HEK293 (cell line): ENCODE data around the gene CCR5AS.

Experiments used
- CTCF ChIA-PET: fragments of 350-600 bp; formaldehyde crosslinking; extraction: SDS; loops from one replicate; lab custom pipeline; 2021; ENCODE audit warnings: antibody characterized with exemption; lab: Yijun Ruan, JAX
- POLR2A ChIA-PET: fragments of 300-600 bp; formaldehyde crosslinking; extraction: SDS; loops from one replicate; lab custom pipeline; 2020; ENCODE audit warnings: antibody characterized with exemption, inconsistent platforms; lab: Yijun Ruan, JAX
- H3K27ac ChIP-seq: fragments of 200-500 bp; sonication (Bioruptor generic); 2 replicates; pipeline ENCODE4 v1.5.1; 2014; ENCODE audit warnings: low read depth, low read length, control low read depth, inconsistent platforms; ENCODE audit errors: extremely low read depth
- H3K36me3 ChIP-seq, 2 experiments: fragments of 200-500 bp in 1 of 2; sonication (Bioruptor generic) in 1 of 2; 1 replicate in 1 of 2; 2 replicates in 1 of 2; pipeline ENCODE4 v1.5.1; 2014 to 2017; ENCODE audit warnings: inconsistent platforms in 2 of 2, low read length in 2 of 2; ENCODE audit not compliant: control insufficient read depth in 2 of 2, insufficient read depth in 1 of 2
- H3K4me1 ChIP-seq: fragments of 200-500 bp; sonication (Bioruptor generic); 2 replicates; pipeline ENCODE4 v1.5.1; 2014; ENCODE audit warnings: mild to moderate bottlenecking, low read length, inconsistent platforms; ENCODE audit not compliant: control insufficient read depth, insufficient read depth
- H3K4me3 ChIP-seq: 2 replicates; pipeline ENCODE4 v1.5.1; 2011; ENCODE audit warnings: low read depth, mild to moderate bottlenecking, control low read depth, low read length, moderate library complexity
- H3K9me3 ChIP-seq: fragments of 200-500 bp; sonication (Bioruptor generic); 2 replicates; pipeline ENCODE4 v1.5.1; 2014; ENCODE audit warnings: low read depth, low read length, inconsistent platforms; ENCODE audit not compliant: control insufficient read depth, insufficient read depth
- BCL11A ChIP-seq: fragments of 450-650 bp; formaldehyde crosslinking; IDR thresholded peaks from 2 replicates; pipeline ENCODE4 v1.5.1; 2016; ENCODE audit warnings: low read depth, missing biosample characterization, missing genetic modification characterization
- GLI2 ChIP-seq: fragments of 450-650 bp; formaldehyde crosslinking; IDR thresholded peaks from 2 replicates; pipeline ENCODE4; 2017; ENCODE audit warnings: missing biosample characterization, missing genetic modification characterization, low read depth, borderline replicate concordance
- HOXA7 ChIP-seq: sonication (generic); formaldehyde crosslinking; IDR thresholded peaks from 2 replicates; pipeline ENCODE4 v1.8.1; 2022; ENCODE audit warnings: missing genetic modification reagents, borderline replicate concordance
- OVOL3 ChIP-seq: fragments of 450-650 bp; formaldehyde crosslinking; IDR thresholded peaks from 2 replicates; pipeline ENCODE4 v1.5.1; 2016; ENCODE audit warnings: missing biosample characterization, missing genetic modification characterization
- PRDM6 ChIP-seq: fragments of 450-650 bp; formaldehyde crosslinking; IDR thresholded peaks from 2 replicates; pipeline ENCODE4 v1.5.1; 2017; ENCODE audit warnings: missing biosample characterization, missing genetic modification characterization
- REST ChIP-seq: fragments of 450-650 bp; formaldehyde crosslinking; IDR thresholded peaks from 2 replicates; pipeline ENCODE4 v1.5.1; 2016; ENCODE audit warnings: missing biosample characterization, missing genetic modification characterization
- ZBTB20 ChIP-seq: fragments of 450-650 bp; formaldehyde crosslinking; IDR thresholded peaks from 2 replicates; pipeline ENCODE4 v1.5.1; 2016; ENCODE audit warnings: missing biosample characterization, missing genetic modification characterization
- ZBTB26 ChIP-seq: fragments of 450-650 bp; formaldehyde crosslinking; optimal IDR thresholded peaks from 2 replicates; pipeline ENCODE3; 2016; ENCODE audit warnings: missing biosample characterization, mild to moderate bottlenecking, missing genetic modification characterization
- ZEB2 ChIP-seq: fragments of 450-650 bp; formaldehyde crosslinking; IDR thresholded peaks from 2 replicates; pipeline ENCODE4 v1.5.1; 2016; ENCODE audit warnings: missing biosample characterization, missing genetic modification characterization
- ZNF146 ChIP-seq: fragments of 450-650 bp; formaldehyde crosslinking; IDR thresholded peaks from 2 replicates; pipeline ENCODE4 v1.5.1; 2016; ENCODE audit warnings: missing biosample characterization, missing genetic modification characterization
- ZNF155 ChIP-seq: fragments of 450-650 bp; formaldehyde crosslinking; IDR thresholded peaks from 2 replicates; pipeline ENCODE4 v1.5.1; 2016; ENCODE audit warnings: missing biosample characterization, missing genetic modification characterization
- ZNF19 ChIP-seq: fragments of 450-650 bp; formaldehyde crosslinking; IDR thresholded peaks from 2 replicates; pipeline ENCODE4; 2016; ENCODE audit warnings: missing biosample characterization, missing genetic modification characterization, low read depth
- ZNF239 ChIP-seq: fragments of 450-650 bp; formaldehyde crosslinking; IDR thresholded peaks from 2 replicates; pipeline ENCODE4 v1.5.1; 2016; ENCODE audit warnings: missing biosample characterization, missing genetic modification characterization
- ZNF335 ChIP-seq: fragments of 450-650 bp; formaldehyde crosslinking; conservative IDR thresholded peaks from 2 replicates; pipeline ENCODE4 v1.5.1; 2016; ENCODE audit warnings: missing biosample characterization, missing genetic modification characterization
- ZNF341 ChIP-seq: fragments of 450-650 bp; formaldehyde crosslinking; IDR thresholded peaks from 2 replicates; pipeline ENCODE4; 2016; ENCODE audit warnings: low read depth, missing biosample characterization, missing genetic modification characterization
- ZNF433 ChIP-seq: fragments of 450-650 bp; formaldehyde crosslinking; IDR thresholded peaks from 2 replicates; pipeline ENCODE4 v1.5.1; 2016; ENCODE audit warnings: missing biosample characterization, missing genetic modification characterization, low read depth
- ZNF544 ChIP-seq: fragments of 450-650 bp; formaldehyde crosslinking; IDR thresholded peaks from 2 replicates; pipeline ENCODE4 v1.5.0; 2017; ENCODE audit warnings: missing biosample characterization, missing genetic modification characterization
- ZNF639 ChIP-seq: fragments of 450-650 bp; formaldehyde crosslinking; IDR thresholded peaks from 2 replicates; pipeline ENCODE4 v1.5.1; 2016; ENCODE audit warnings: missing biosample characterization, missing genetic modification characterization
- ZNF830 ChIP-seq: fragments of 450-650 bp; IDR thresholded peaks from 2 replicates; pipeline ENCODE4 v1.5.0; 2018; ENCODE audit warnings: missing biosample characterization, missing genetic modification characterization, low read depth, mild to moderate bottlenecking, moderate library complexity
- ZSCAN5A ChIP-seq: fragments of 450-650 bp; formaldehyde crosslinking; IDR thresholded peaks from 2 replicates; pipeline ENCODE4 v1.5.1; 2016; ENCODE audit warnings: missing biosample characterization, missing genetic modification characterization

Gene CCR5AS

GRCh38 chr3:46400846-46401245, 6.0 kb downstream of the CCR5AS start (continued):
- no peak for TF ChIP-seq BCL11A (tag by site-specific recombination)
- TF ChIP-seq ZBTB26 (tag by site-specific recombination) = no peak
- TF ChIP-seq REST (tag by site-specific recombination) = no peak
- TF ChIP-seq OVOL3 (tag by site-specific recombination) = no peak
- TF ChIP-seq ZNF639 (tag by site-specific recombination) = no peak

GRCh38 chr3:46400000-46400734, 6.7 kb downstream of the CCR5AS start:
- Histone ChIP-seq H3K27ac (no peak overlapping the region), H3K4me3 (no peak overlapping the region), H3K4me1 (no peaks in the 10 kb centered on the region), H3K36me3 (no peaks in the 10 kb centered on the region), H3K9me3 (no peaks in the 10 kb centered on the region)
- TF ChIP-seq ZNF19 (tag by site-specific recombination) (no peak), ZNF433 (tag by site-specific recombination) (no peak), ZNF155 (tag by site-specific recombination) (no peak), ZEB2 (tag by site-specific recombination) (no peak), ZNF341 (no peak), ZNF830 (tag by site-specific recombination) (no peak), ZNF239 (tag by site-specific recombination) (no peak), ZNF544 (tag by site-specific recombination) (no peak), GLI2 (no peak)
- POLR2A ChIA-PET = no interaction called here
- CTCF ChIA-PET = interaction anchor here (1.1 kb wide), 1 partner anchor 22 kb away, joined by 3 read pairs; no protein-coding TSS in a partner anchor

- Histone ChIP-seq H3K9me3 (no peaks in the 10 kb centered on the region), H3K36me3 (no peaks in the 10 kb centered on the region), H3K4me3 (no peak overlapping the region), H3K27ac (no peak overlapping the region), H3K4me1 (no peaks in the 10 kb centered on the region)
- TF ChIP-seq HOXA7 (CRISPR knock-in tag) (no peak), ZNF830 (tag by site-specific recombination) (no peak), ZNF146 (no peak), ZBTB20 (no peak), PRDM6 (tag by site-specific recombination) (no peak), ZSCAN5A (tag by site-specific recombination) (no peak), ZNF335 (tag by site-specific recombination) (0 out of 2 replicates have a peak, but pooled peaks have one; percentile 12)
- ChIA-PET CTCF (interaction anchor here (0.6 to 1.1 kb wide), 2 partner anchors 21 to 209 kb away, joined by 3 read pairs; no protein-coding TSS in a partner anchor), POLR2A (no interaction called here)
Observed at GRCh38 chr3:46399557-46399956, 7.3 kb downstream of the CCR5AS start.
